ENCODE data around the gene TMEM132A.

DNA sequence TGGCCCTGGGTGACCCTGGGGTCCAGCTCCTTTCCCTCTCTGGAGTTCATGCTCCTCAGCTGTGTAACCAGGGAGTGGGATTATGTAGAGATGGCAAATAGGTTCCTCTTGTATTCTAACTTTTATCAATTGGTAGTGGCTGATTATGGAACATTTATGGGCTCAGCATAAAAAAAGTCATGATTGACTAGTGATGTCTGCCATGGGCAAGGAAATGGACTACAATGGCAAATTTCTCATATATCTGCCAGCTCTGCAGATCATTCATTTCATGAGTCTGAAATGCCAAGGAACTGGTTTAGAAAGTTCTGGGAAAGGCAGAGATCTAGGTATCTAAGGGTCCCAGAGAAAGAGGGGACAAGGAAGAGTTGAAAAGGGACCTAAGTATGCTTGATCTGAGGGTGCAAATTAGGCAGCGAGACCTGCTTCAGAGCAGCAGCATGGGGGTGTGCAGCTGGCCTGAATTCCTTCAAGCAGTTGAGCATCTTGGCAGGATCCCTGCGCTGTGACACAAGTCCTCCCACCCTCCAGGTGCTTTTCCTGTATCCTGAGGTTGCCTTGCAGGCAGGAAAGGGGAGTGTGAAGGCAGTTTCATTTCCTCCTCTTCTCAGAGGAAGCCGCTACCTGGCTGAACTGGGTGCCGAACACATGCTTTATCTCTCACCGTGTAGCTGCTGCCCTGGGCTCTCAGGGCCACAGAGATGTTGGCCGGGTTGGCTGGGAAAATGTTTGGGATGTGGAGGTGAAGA lies 17.3 kb downstream of the TMEM132A start:
- TF ChIP-seq CTCF (IDR thresholded peaks at IDR 0.05) (no peak), POLR2A (IDR thresholded peaks at IDR 0.05) (no peak)

Measured in stomach (tissue), 4 donors.